ENCODE results near the gene SLC6A13. TPM values are rescaled to one million over a fixed set of nuclear protein-coding genes. Genes with fewer than 3 reads are reported as not detected.

The SLC6A13 gene
- total RNA-seq, 6 experiments from 2014 or later: 2.0 to 70.6 (median 14.4) TPM

GRCh38 chr12:227286-227915 lies 35.2 kb downstream of the SLC6A13 start:
- H3K27ac ChIP-seq: no peak overlapping the region
- TF ChIP-seq CTCF (IDR thresholded peaks at IDR 0.05): no peak
- no peak for TF ChIP-seq POLR2A (IDR thresholded peaks at IDR 0.05)
- H3K4me3 ChIP-seq: no peak overlapping the region
- no peaks in the 10 kb centered on the region for H3K4me1 ChIP-seq
- no peaks in the 10 kb centered on the region for H3K9me3 ChIP-seq
- H3K36me3 ChIP-seq: peaks cover 0 to 25% (median 8%) of the 10 kb centered on the region in 4 donors
- 95% methylated on average over 6 of the region's 7 CpGs for WGBS (ENCODE audit: insufficient coverage, low coverage, low lambda C conversion rate, missing lambda C conversion rate)
- ATAC-seq: no peak
- H3K27me3 ChIP-seq: no peaks in the 10 kb centered on the region
- intact Hi-C loops (cut with DNase I): no loop called here
- no peak for DNase-seq

- H3K36me3 ChIP-seq: peaks cover 0 to 34% (median 8%) of the 10 kb centered on the region in 4 donors
- H3K4me3 ChIP-seq: no peak overlapping the region
- no peak overlapping the region for H3K27ac ChIP-seq
- H3K27me3 ChIP-seq: no peaks in the 10 kb centered on the region
- TF ChIP-seq CTCF (IDR thresholded peaks at IDR 0.05) (no peak), POLR2A (IDR thresholded peaks at IDR 0.05) (no peak)
- no peak for DNase-seq
- ATAC-seq: no peak
- intact Hi-C loops (cut with DNase I): no loop called here
- H3K9me3 ChIP-seq: no peaks in the 10 kb centered on the region
- 87% methylated on average over 10 of the region's 14 CpGs for WGBS (ENCODE audit: insufficient coverage, low coverage, low lambda C conversion rate, missing lambda C conversion rate)
- H3K4me1 ChIP-seq: no peaks in the 10 kb centered on the region
Measured at GRCh38 chr12:226401-226800, 36.2 kb downstream of the SLC6A13 start.

- no peaks in the 10 kb centered on the region for H3K4me1 ChIP-seq
- no peak for ATAC-seq
- H3K4me3 ChIP-seq: no peak overlapping the region
- TF ChIP-seq CTCF (IDR thresholded peaks at IDR 0.05): no peak
- no peak for TF ChIP-seq POLR2A (IDR thresholded peaks at IDR 0.05)
- intact Hi-C loops (cut with DNase I): no loop called here
- 91% methylated on average over 17 of the region's 18 CpGs for WGBS (ENCODE audit: insufficient coverage, low coverage, low lambda C conversion rate, missing lambda C conversion rate)
- no peaks in the 10 kb centered on the region for H3K27me3 ChIP-seq
- peaks cover 0 to 38% (median 8%) of the 10 kb centered on the region in 4 donors for H3K36me3 ChIP-seq
- no peak overlapping the region for H3K27ac ChIP-seq
- no peaks in the 10 kb centered on the region for H3K9me3 ChIP-seq
- peak in 1 of 3 donors; percentile 14 for DNase-seq
Measured at GRCh38 chr12:225012-225411, 37.6 kb downstream of the SLC6A13 start.

- Histone ChIP-seq H3K4me3 (no peak overlapping the region), H3K36me3 (peaks cover 0 to 38% (median 10%) of the 10 kb centered on the region in 4 donors), H3K4me1 (no peaks in the 10 kb centered on the region), H3K9me3 (no peaks in the 10 kb centered on the region), H3K27ac (no peak overlapping the region), H3K27me3 (no peaks in the 10 kb centered on the region)
- DNase-seq: no peak
- ATAC-seq: no peak
- no peak for TF ChIP-seq POLR2A (IDR thresholded peaks at IDR 0.05)
- no peak for TF ChIP-seq CTCF (IDR thresholded peaks at IDR 0.05)
- WGBS (ENCODE audit: insufficient coverage, low coverage, low lambda C conversion rate, missing lambda C conversion rate): 40% methylated on average over 1 of the region's 9 CpGs
- intact Hi-C loops (cut with DNase I): no loop called here
Measured at GRCh38 chr12:224330-224729, 38.3 kb downstream of the SLC6A13 start.

Data from right lobe of liver (tissue), 6 donors.